ENCODE measurements around the gene AGAP1.

DNA sequence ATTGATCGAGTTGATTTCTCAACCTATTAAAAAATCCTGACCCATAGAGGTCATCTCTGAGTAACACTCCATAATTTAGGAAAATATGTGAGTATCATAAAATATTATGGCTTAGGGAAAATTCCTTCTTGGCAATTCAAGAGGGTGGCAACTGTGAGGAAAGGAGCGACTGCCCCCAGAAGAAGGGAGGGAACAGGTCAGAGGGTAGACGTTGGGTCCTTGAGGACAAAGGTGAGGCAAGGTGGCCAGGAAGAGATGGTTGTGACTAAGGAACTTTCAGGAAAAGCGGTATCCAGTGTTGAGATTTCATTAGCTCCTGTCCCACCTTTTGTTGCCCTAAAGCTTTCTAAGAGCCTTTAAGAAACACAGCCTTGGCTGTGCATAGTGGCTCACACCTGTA lies 10.5 kb upstream of the AGAP1 start:
- TF ChIP-seq POLR2A (IDR thresholded peaks at IDR 0.05): no peak
- TF ChIP-seq, protein P1, sequence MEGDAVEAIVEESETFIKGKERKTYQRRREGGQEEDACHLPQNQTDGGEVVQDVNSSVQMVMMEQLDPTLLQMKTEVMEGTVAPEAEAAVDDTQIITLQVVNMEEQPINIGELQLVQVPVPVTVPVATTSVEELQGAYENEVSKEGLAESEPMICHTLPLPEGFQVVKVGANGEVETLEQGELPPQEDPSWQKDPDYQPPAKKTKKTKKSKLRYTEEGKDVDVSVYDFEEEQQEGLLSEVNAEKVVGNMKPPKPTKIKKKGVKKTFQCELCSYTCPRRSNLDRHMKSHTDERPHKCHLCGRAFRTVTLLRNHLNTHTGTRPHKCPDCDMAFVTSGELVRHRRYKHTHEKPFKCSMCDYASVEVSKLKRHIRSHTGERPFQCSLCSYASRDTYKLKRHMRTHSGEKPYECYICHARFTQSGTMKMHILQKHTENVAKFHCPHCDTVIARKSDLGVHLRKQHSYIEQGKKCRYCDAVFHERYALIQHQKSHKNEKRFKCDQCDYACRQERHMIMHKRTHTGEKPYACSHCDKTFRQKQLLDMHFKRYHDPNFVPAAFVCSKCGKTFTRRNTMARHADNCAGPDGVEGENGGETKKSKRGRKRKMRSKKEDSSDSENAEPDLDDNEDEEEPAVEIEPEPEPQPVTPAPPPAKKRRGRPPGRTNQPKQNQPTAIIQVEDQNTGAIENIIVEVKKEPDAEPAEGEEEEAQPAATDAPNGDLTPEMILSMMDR (IDR thresholded peaks at IDR 0.05): no peak

Data from sigmoid colon (tissue), 3 donors.